IMR-90 (cell line): Measurements from ENCODE around the gene CDKL4. TPM values are rescaled to one million over a fixed set of nuclear protein-coding genes. Genes with fewer than 3 reads are reported as not detected.

ENCODE experiments used
- ATAC-seq: fragments of 200-7000 bp; cut with Tn5 transposase; 2 replicates; pipeline ENCODE4 v1.9.1; 2020; ENCODE audit warnings: low read depth, mild to moderate bottlenecking, moderate library complexity
- BruUV-seq: library from RNA; stranded (reverse); fragments of 400-500 nt; replicated peaks from 2 replicates; lab custom pipeline; 2021; lab: Mats Ljungman, UMichigan
- CTCF ChIA-PET: fragments of 300-600 bp; formaldehyde crosslinking; extraction: SDS; loops from one replicate; lab custom pipeline; 2021; ENCODE audit warnings: antibody characterized with exemption; lab: Yijun Ruan, JAX
- POLR2A ChIA-PET: fragments of 300-600 bp; sonication (Branson Sonifier 250); formaldehyde crosslinking; loops from one replicate; lab custom pipeline; 2022; ENCODE audit warnings: antibody characterized with exemption; ENCODE audit not compliant: unreplicated experiment; lab: Charles Lee
- DNase-seq: peaks from one replicate; pipeline ENCODE4 v3.0.0; 2013
- H2AFZ ChIP-seq: replicated peaks from 2 replicates; pipeline ENCODE3; 2013; ENCODE audit warnings: low read length, mild to moderate bottlenecking; ENCODE audit not compliant: poor library complexity
- H2AK5ac ChIP-seq: 2 replicates; pipeline ENCODE4 v1.6.1; 2013; ENCODE audit warnings: low read depth, low read length, inconsistent platforms
- H2AK9ac ChIP-seq: replicated peaks from 2 replicates; pipeline ENCODE3; 2013; ENCODE audit warnings: mild to moderate bottlenecking, low read depth, low read length, moderate library complexity; ENCODE audit not compliant: poor library complexity
- H2BK120ac ChIP-seq: 2 replicates; pipeline ENCODE4 v1.6.1; 2013; ENCODE audit warnings: low read depth, low read length, inconsistent platforms
- H2BK15ac ChIP-seq: 3 replicates; pipeline ENCODE4 v1.6.1; 2013; ENCODE audit warnings: low read depth, low read length, inconsistent platforms
- H2BK20ac ChIP-seq: 2 replicates; pipeline ENCODE4 v1.6.1; 2013; ENCODE audit warnings: low read depth, mild to moderate bottlenecking, inconsistent platforms, low read length, moderate library complexity
- H2BK5ac ChIP-seq: 2 replicates; pipeline ENCODE4 v1.6.1; 2013; ENCODE audit warnings: mild to moderate bottlenecking, low read depth, low read length, inconsistent platforms; ENCODE audit not compliant: poor library complexity, severe bottlenecking
- H3K14ac ChIP-seq: replicated peaks from 2 replicates; pipeline ENCODE4 v1.6.1; 2013; ENCODE audit warnings: low read depth, low read length, inconsistent platforms
- H3K18ac ChIP-seq: 2 replicates; pipeline ENCODE4 v1.6.1; 2013; ENCODE audit warnings: low read depth, low read length, control low read depth
- H3K23ac ChIP-seq: 2 replicates; pipeline ENCODE4 v1.6.1; 2013; ENCODE audit warnings: low read depth, low read length, inconsistent platforms
- H3K27ac ChIP-seq: 2 replicates; pipeline ENCODE4 v1.5.1; 2013; ENCODE audit warnings: mild to moderate bottlenecking, control low read depth, low read length; ENCODE audit not compliant: insufficient read depth
- H3K27me3 ChIP-seq: 2 replicates; pipeline ENCODE4 v1.6.1; 2013; ENCODE audit warnings: low read length; ENCODE audit not compliant: control insufficient read depth, insufficient read depth
- H3K36me3 ChIP-seq: 2 replicates; pipeline ENCODE4 v1.6.1; 2013; ENCODE audit warnings: low read length, mixed read lengths; ENCODE audit not compliant: control insufficient read depth, insufficient read depth
- H3K4ac ChIP-seq: 2 replicates; pipeline ENCODE4 v1.6.1; 2013; ENCODE audit warnings: low read depth, low read length, inconsistent platforms
- H3K4me1 ChIP-seq: 2 replicates; pipeline ENCODE4 v1.6.1; 2013; ENCODE audit warnings: low read length, mixed read lengths; ENCODE audit not compliant: control insufficient read depth, insufficient read depth
- H3K4me2 ChIP-seq: 2 replicates; pipeline ENCODE4 v1.6.1; 2013; ENCODE audit warnings: low read depth, mild to moderate bottlenecking, control low read depth, low read length, moderate library complexity
- H3K4me3 ChIP-seq: 2 replicates; pipeline ENCODE4 v1.5.1; 2013; ENCODE audit warnings: low read depth, mild to moderate bottlenecking, control low read depth, low read length, moderate library complexity; ENCODE audit not compliant: insufficient read depth
- H3K56ac ChIP-seq: 2 replicates; pipeline ENCODE4 v1.6.1; 2013; ENCODE audit warnings: low read length, inconsistent platforms; ENCODE audit not compliant: insufficient read depth; ENCODE audit errors: extremely low read depth
- H3K79me1 ChIP-seq, 2 experiments: 2 replicates each; pipeline ENCODE4 v1.6.1; 2013; ENCODE audit warnings: low read length in 2 of 2, inconsistent platforms in 1 of 2, low read depth in 1 of 2
- H3K9ac ChIP-seq: 2 replicates; pipeline ENCODE4 v1.6.1; 2013; ENCODE audit warnings: low read depth, low read length, control low read depth
- H3K9me1 ChIP-seq: 2 replicates; pipeline ENCODE4 v1.6.1; 2013; ENCODE audit warnings: low read length, inconsistent platforms; ENCODE audit not compliant: insufficient read depth
- H3K9me3 ChIP-seq: 2 replicates; pipeline ENCODE4 v1.6.1; 2013; ENCODE audit warnings: low read length; ENCODE audit not compliant: control insufficient read depth, insufficient read depth
- H4K20me1 ChIP-seq: 2 replicates; pipeline ENCODE4 v1.6.1; 2013; ENCODE audit warnings: low read length, inconsistent platforms; ENCODE audit not compliant: insufficient read depth
- H4K5ac ChIP-seq: 2 replicates; pipeline ENCODE4 v1.6.1; 2013; ENCODE audit warnings: mild to moderate bottlenecking, low read depth, low read length, control low read depth
- H4K8ac ChIP-seq, 2 experiments: 2 replicates each; pipeline ENCODE4 v1.6.1; 2013; ENCODE audit warnings: low read depth in 2 of 2, low read length in 2 of 2, control low read depth in 1 of 2, inconsistent platforms in 1 of 2
- H4K91ac ChIP-seq: 2 replicates; pipeline ENCODE4 v1.6.1; 2013; ENCODE audit warnings: low read depth, low read length, inconsistent platforms; ENCODE audit not compliant: insufficient read depth
- BHLHE40 ChIP-seq: fragments of 150-350 bp; IDR thresholded peaks from 2 replicates; pipeline ENCODE4 v1.6.1; 2016; ENCODE audit warnings: mild to moderate bottlenecking, low read depth, low read length
- CHD1 ChIP-seq: IDR thresholded peaks from 2 replicates; pipeline ENCODE4 v1.6.1; 2012; ENCODE audit warnings: low read depth, low read length, improper control_type of control experiment
- ELK1 ChIP-seq: fragments of 150-350 bp; IDR thresholded peaks from 2 replicates; pipeline ENCODE4 v1.6.1; 2016; ENCODE audit warnings: low read depth, mild to moderate bottlenecking, low read length, moderate library complexity, borderline replicate concordance
- MAFK ChIP-seq: IDR thresholded peaks from 2 replicates; pipeline ENCODE4 v1.6.1; 2012; ENCODE audit warnings: low read depth, low read length, improper control_type of control experiment
- MXI1 ChIP-seq: IDR thresholded peaks from 2 replicates; pipeline ENCODE4 v1.6.1; 2012; ENCODE audit warnings: low read depth, mild to moderate bottlenecking, low read length, moderate library complexity, borderline replicate concordance
- NFE2L2 ChIP-seq: fragments of 150-350 bp; IDR thresholded peaks from 2 replicates; pipeline ENCODE4 v1.6.1; 2016; ENCODE audit warnings: low read depth, mild to moderate bottlenecking, low read length
- RAD21 ChIP-seq: IDR thresholded peaks from 2 replicates; pipeline ENCODE4 v1.6.1; 2012; ENCODE audit warnings: low read length, improper control_type of control experiment
- RCOR1 ChIP-seq: IDR thresholded peaks from 2 replicates; pipeline ENCODE4 v1.6.1; 2012; ENCODE audit warnings: mild to moderate bottlenecking, low read length, improper control_type of control experiment; ENCODE audit not compliant: insufficient replicate concordance
- RFX5 ChIP-seq: IDR thresholded peaks from 2 replicates; pipeline ENCODE4 v1.8.0; 2012; ENCODE audit warnings: low read depth, mild to moderate bottlenecking, low read length, moderate library complexity
- SMC3 ChIP-seq: fragments of 150-350 bp; IDR thresholded peaks from 2 replicates; pipeline ENCODE4 v1.6.1; 2016; ENCODE audit warnings: low read depth, mild to moderate bottlenecking, antibody characterized with exemption, low read length, moderate library complexity
- USF2 ChIP-seq: fragments of 150-350 bp; IDR thresholded peaks from 2 replicates; pipeline ENCODE4 v1.6.1; 2017; ENCODE audit warnings: mild to moderate bottlenecking, antibody characterized with exemption, low read length, low read depth
- WGBS, 2 experiments: methylation state at CpG; one replicate each; pipeline versions ENCODE4 v1.1.5 to v1.1.7; 2013; ENCODE audit warnings: missing lambda C conversion rate in 2 of 2; ENCODE audit not compliant: insufficient read length in 1 of 2; ENCODE audit errors: extremely low coverage in 2 of 2; 5-methylcytosine and 5-hydroxymethylcytosine counted together
- dilution Hi-C: fragments of 300-500 bp; cut with HindIII; formaldehyde crosslinking; loops from one replicate; pipeline ENCODE4 v1.14.3; 2018; ENCODE audit warnings: low sequenced_read_pairs; ENCODE audit not compliant: unreplicated experiment
- in situ Hi-C: fragments of 300-500 bp; cut with MboI; formaldehyde crosslinking; loops from 3 replicates; pipeline ENCODE4 v1.14.3; 2019; ENCODE audit warnings: low sequenced_read_pairs, inconsistent platforms, mixed read lengths
- intact Hi-C: fragments of 100-400 bp; cut with micrococcal nuclease; formaldehyde crosslinking; loops from 2 replicates; pipeline ENCODE4 v1.10.0; 2022
- polyA plus RNA-seq, 3 experiments: library from polyadenylated mRNA; depleted of rRNA; stranded (reverse); fragments of >200 nt; gene quantifications; 2 replicates each; pipeline ENCODE4 v1.2.3, GENCODE V29; 2012; ENCODE audit warnings: low replicate concordance in 1 of 3
- total RNA-seq: library from RNA; depleted of rRNA; stranded (reverse); fragments of >200 nt; gene quantifications from 2 replicates; pipeline ENCODE4 v1.2.3, GENCODE V29; 2012

CDKL4 gene
- total and polyA plus RNA-seq, 2 of the 4 experiments (the other 2 are of a cell fraction) = not detected

GRCh38 chr2:39290433-39290832, 46.7 kb upstream of the CDKL4 start:
- ChIA-PET CTCF (interaction anchor here (0.6 kb wide), 1 partner anchor 343 kb away, joined by 3 read pairs; no protein-coding TSS in a partner anchor), POLR2A (no interaction called here)
- Histone ChIP-seq H4K5ac (no peak overlapping the region), H3K4me3 (no peak overlapping the region), H3K23ac (no peak overlapping the region), H2BK20ac (no peak overlapping the region), H3K4ac (no peak overlapping the region), H3K27ac (no peak overlapping the region), H4K20me1 (no peaks in the 10 kb centered on the region), H4K8ac (no peak overlapping the region), H3K9ac (no peak overlapping the region), H2AFZ (no peak overlapping the region), H3K4me1 (no peaks in the 10 kb centered on the region), H2BK15ac (no peak overlapping the region), H3K18ac (no peak overlapping the region), H2BK120ac (no peak overlapping the region), H3K9me1 (peaks cover 6% of the 10 kb centered on the region; the same call in 1 of the 2 replicates), H3K56ac (no peak overlapping the region), H3K14ac (no peak overlapping the region), H2AK9ac (no peak overlapping the region), H3K79me1 (peaks cover 8 to 14% of the 10 kb centered on the region in 2 experiments; a peak in 2 of 4 replicates), H3K9me3 (no peaks in the 10 kb centered on the region), H2BK5ac (no peak overlapping the region), H3K36me3 (peaks cover 35% of the 10 kb centered on the region), H2AK5ac (no peak overlapping the region), H3K27me3 (no peaks in the 10 kb centered on the region), H4K91ac (no peak overlapping the region), H3K4me2 (no peak overlapping the region)
- 100% methylated on average over 1 of the region's 6 CpGs; no CpG with 5 or more reads in 1 of the 2 experiments for WGBS, 2 experiments
- no TSS peak for BruUV-seq
- TF ChIP-seq RFX5 (no peak), RCOR1 (no peak), MXI1 (no peak), ELK1 (no peak), SMC3 (no peak), BHLHE40 (no peak), CHD1 (no peak), NFE2L2 (no peak), RAD21 (no peak), MAFK (no peak), USF2 (no peak)
- ATAC-seq = no peak
- dilution Hi-C loops (no loop called here), in situ Hi-C loops (no loop called here), intact Hi-C loops (no loop called here)
- DNase-seq = no peak
